Endodermal cell (in vitro differentiated cells): Measurements from ENCODE around the gene LSMEM2. TPM values are rescaled to one million over a fixed set of nuclear protein-coding genes. Genes with fewer than 3 reads are reported as not detected.

Experiments used
- DNase-seq: peaks from one replicate; pipeline ENCODE4 v3.0.0-alpha.2; 2017
- H3K27ac ChIP-seq: 2 replicates; pipeline ENCODE4 v1.5.1; 2013; ENCODE audit warnings: mild to moderate bottlenecking, low read depth, low read length, moderate library complexity
- H3K27me3 ChIP-seq: 2 replicates; pipeline ENCODE4 v1.6.1; 2013; ENCODE audit warnings: mild to moderate bottlenecking, low read length, moderate library complexity; ENCODE audit not compliant: insufficient read depth, control insufficient read depth, poor library complexity, severe bottlenecking
- H3K36me3 ChIP-seq: 2 replicates; pipeline ENCODE4 v1.7.0; 2013; ENCODE audit warnings: mild to moderate bottlenecking, low read length, moderate library complexity; ENCODE audit not compliant: control insufficient read depth, insufficient read depth
- H3K4me1 ChIP-seq: one replicate; pipeline ENCODE4 v1.7.0; 2013; ENCODE audit warnings: low read length; ENCODE audit not compliant: control insufficient read depth, insufficient read depth
- H3K4me3 ChIP-seq: 2 replicates; pipeline ENCODE4 v1.5.1; 2013; ENCODE audit warnings: mild to moderate bottlenecking, low read length, moderate library complexity
- H3K9ac ChIP-seq: 2 replicates; pipeline ENCODE4 v1.6.1; 2013; ENCODE audit warnings: mild to moderate bottlenecking, low read length, moderate library complexity; ENCODE audit not compliant: poor library complexity, severe bottlenecking; ENCODE audit errors: extremely low read depth
- H3K9me3 ChIP-seq: 2 replicates; pipeline ENCODE4 v1.6.1; 2013; ENCODE audit warnings: mild to moderate bottlenecking, low read length, moderate library complexity; ENCODE audit not compliant: control insufficient read depth
- H3K27ac Mint-ChIP-seq: 2 replicates; pipeline ENCODE4 v1.8.0; 2020; ENCODE audit warnings: mixed read lengths
- H3K27me3 Mint-ChIP-seq: 2 replicates; pipeline ENCODE4 v1.8.0; 2021; ENCODE audit warnings: mild to moderate bottlenecking, mixed read lengths; ENCODE audit not compliant: insufficient read depth
- H3K36me3 Mint-ChIP-seq: 2 replicates; pipeline ENCODE4 v1.8.0; 2020; ENCODE audit warnings: low read depth, mixed read lengths
- H3K4me1 Mint-ChIP-seq: 2 replicates; pipeline ENCODE4 v1.8.0; 2020; ENCODE audit warnings: mixed read lengths
- H3K4me3 Mint-ChIP-seq: 2 replicates; pipeline ENCODE4 v1.8.0; 2020; ENCODE audit warnings: mild to moderate bottlenecking, moderate library complexity, mixed read lengths
- H3K9me3 Mint-ChIP-seq: 2 replicates; pipeline ENCODE4 v1.8.0; 2020; ENCODE audit warnings: mild to moderate bottlenecking, mixed read lengths
- WGBS, 2 experiments: methylation state at CpG; one replicate each; pipeline versions ENCODE4 v1.1.5 to v1.1.7; 2013; ENCODE audit warnings: missing lambda C conversion rate in 2 of 2, mixed read lengths in 1 of 2; ENCODE audit not compliant: insufficient coverage in 1 of 2, insufficient read length in 1 of 2; 5-methylcytosine and 5-hydroxymethylcytosine counted together
- total RNA-seq, 2 donors: library from RNA; stranded (reverse); fragmentation: NEBNext Ultra II Directional in 1 of 2; extraction: Animal tissue kit (Norgen Biotek cat#: 25700) in 1 of 2; gene quantifications; 2 replicates in 1 of 2; 3 replicates in 1 of 2; pipeline ENCODE4 v1.2.1, GENCODE V29; 2021
- TF ChIP-seq, protein P1 (sequence below): fragments of 200-600 bp; sonication (generic); conservative IDR thresholded peaks from 2 replicates; pipeline ENCODE4 v1.5.0; 2021; ENCODE audit warnings: antibody characterized with exemption, mild to moderate bottlenecking

Gene LSMEM2
- total RNA-seq, 2 donors from 2014 or later = not detected

DNA sequence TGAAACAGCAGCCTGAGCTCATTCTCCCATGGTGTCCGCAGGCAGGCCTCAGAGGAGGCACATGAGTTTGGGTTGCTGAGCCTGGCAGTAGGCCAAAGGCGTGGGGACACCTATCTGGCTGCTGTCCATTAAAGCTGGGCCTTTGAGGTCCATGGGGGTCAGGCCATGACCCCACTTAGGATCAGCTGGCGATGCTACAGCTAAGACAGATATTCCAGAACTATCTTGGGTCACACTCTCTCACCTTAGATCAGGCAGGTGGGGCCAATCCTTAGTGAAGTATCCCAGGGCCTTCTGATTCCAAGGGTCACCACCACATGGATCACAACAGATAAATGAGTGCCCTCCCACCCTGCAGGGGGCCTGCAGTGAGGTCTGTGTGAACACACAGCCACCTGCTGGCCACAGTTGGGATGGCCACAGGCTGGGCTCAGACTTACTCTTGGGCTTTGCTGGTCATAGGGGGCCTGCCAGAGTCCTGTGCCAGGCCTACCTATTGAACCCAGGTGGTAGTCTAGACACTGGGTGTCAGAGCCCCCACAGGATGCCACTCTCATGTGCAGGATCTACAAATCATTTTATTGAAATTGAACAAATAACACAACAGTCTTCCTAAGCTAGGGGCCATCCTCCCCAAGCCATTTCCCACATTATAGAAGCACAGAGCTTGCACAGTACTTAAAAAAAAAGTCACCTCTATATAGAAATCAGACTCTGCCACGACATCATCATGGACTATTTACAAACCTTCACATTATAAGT is 45.6 kb downstream of the LSMEM2 start:
- Histone ChIP-seq H3K9me3 (no peaks in the 10 kb centered on the region), H3K4me1 (peaks cover 26% of the 10 kb centered on the region), H3K9ac (no peak overlapping the region), H3K27ac (no peak overlapping the region), H3K4me3 (no peak overlapping the region), H3K36me3 (peaks cover 42% of the 10 kb centered on the region), H3K27me3 (no peaks in the 10 kb centered on the region)
- TF ChIP-seq, protein P1, sequence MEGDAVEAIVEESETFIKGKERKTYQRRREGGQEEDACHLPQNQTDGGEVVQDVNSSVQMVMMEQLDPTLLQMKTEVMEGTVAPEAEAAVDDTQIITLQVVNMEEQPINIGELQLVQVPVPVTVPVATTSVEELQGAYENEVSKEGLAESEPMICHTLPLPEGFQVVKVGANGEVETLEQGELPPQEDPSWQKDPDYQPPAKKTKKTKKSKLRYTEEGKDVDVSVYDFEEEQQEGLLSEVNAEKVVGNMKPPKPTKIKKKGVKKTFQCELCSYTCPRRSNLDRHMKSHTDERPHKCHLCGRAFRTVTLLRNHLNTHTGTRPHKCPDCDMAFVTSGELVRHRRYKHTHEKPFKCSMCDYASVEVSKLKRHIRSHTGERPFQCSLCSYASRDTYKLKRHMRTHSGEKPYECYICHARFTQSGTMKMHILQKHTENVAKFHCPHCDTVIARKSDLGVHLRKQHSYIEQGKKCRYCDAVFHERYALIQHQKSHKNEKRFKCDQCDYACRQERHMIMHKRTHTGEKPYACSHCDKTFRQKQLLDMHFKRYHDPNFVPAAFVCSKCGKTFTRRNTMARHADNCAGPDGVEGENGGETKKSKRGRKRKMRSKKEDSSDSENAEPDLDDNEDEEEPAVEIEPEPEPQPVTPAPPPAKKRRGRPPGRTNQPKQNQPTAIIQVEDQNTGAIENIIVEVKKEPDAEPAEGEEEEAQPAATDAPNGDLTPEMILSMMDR = peak; percentile 90
- 76 to 86% methylated on average over 1 to 4 of the region's 4 CpGs for WGBS, 2 experiments
- H3K4me1 Mint-ChIP-seq = peaks cover 30% of the 10 kb centered on the region
- H3K36me3 Mint-ChIP-seq = peaks cover 13% of the 10 kb centered on the region
- DNase-seq = peak; percentile 98
- H3K9me3 Mint-ChIP-seq = no peaks in the 10 kb centered on the region
- H3K27me3 Mint-ChIP-seq = no peaks in the 10 kb centered on the region
- peak overlapping the region; percentile 48 for H3K27ac Mint-ChIP-seq
- H3K4me3 Mint-ChIP-seq = no peak overlapping the region

DNA sequence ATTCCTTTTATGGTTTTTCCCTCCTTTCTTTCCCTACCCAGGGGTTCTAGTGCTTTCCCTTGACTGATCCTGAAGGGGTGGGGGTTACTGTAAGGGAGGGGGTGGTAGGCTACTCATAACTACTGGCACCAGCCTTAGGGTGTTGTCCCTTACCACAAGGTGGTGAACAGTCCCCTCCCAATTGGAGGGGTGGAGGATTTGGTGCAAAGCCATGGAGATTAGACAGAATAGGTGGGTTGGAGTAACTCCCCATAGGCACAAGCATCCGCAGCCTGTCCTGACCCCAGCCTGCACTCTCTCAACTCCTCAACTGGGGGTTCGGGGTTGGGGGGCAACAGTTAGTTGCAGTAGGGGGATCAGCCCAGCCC is 46.2 kb downstream of the LSMEM2 start:
- Mint-ChIP-seq H3K27me3 (no peaks in the 10 kb centered on the region), H3K4me3 (no peak overlapping the region), H3K36me3 (peaks cover 13% of the 10 kb centered on the region), H3K9me3 (no peaks in the 10 kb centered on the region), H3K27ac (peak overlapping the region; percentile 48), H3K4me1 (peaks cover 24% of the 10 kb centered on the region)
- no peaks in the 10 kb centered on the region for H3K27me3 ChIP-seq
- H3K36me3 ChIP-seq = peaks cover 42% of the 10 kb centered on the region
- peaks cover 21% of the 10 kb centered on the region for H3K4me1 ChIP-seq
- H3K9ac ChIP-seq = no peak overlapping the region
- H3K9me3 ChIP-seq = no peaks in the 10 kb centered on the region
- no peak overlapping the region for H3K27ac ChIP-seq
- no peak overlapping the region for H3K4me3 ChIP-seq
- TF ChIP-seq, protein P1 = no peak
- DNase-seq = no peak
- WGBS, 2 experiments = 80 to 92% methylated on average over 1 to 2 of the region's 2 CpGs

DNA sequence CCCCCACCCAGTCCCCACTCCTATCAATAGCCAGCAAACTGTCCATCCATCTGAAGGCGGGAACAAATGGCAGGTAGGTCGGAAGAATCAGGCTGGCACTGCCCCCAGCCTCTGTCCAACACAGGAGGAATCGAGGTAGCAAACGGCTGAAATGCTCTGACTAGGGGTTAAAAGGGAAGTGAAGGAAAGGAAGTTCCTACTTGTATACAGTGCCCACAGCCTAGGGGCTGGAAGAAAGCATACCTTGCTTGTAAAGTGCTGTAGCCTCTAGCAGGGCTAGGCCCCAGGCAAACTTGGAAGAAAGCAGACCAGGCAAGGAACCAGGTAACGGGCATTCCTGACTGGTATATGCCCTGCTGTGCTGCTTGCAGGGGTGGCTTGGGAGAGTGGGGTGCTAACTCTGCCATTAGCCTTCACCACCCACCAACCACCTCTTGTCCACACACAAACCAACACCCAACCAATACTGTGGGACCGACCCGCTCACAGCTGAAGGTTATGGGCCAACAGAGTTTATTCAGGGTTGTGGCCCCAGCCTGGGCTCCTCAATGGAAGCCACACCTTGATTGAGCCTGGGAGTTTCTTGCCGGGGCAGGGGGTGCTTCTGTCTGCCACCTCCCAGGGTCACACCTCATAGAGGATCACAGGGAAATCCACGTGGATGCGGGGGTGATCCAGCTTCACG is 46.8 kb downstream of the LSMEM2 start:
- Histone ChIP-seq H3K27me3 (no peaks in the 10 kb centered on the region), H3K27ac (no peak overlapping the region), H3K36me3 (peaks cover 46% of the 10 kb centered on the region), H3K4me3 (no peak overlapping the region), H3K4me1 (peaks cover 16% of the 10 kb centered on the region), H3K9ac (no peak overlapping the region), H3K9me3 (no peaks in the 10 kb centered on the region)
- TF ChIP-seq, protein P1 = no peak
- 92% methylated on average over 9 to 11 of the region's 11 CpGs for WGBS, 2 experiments
- Mint-ChIP-seq H3K4me1 (peaks cover 20% of the 10 kb centered on the region), H3K9me3 (no peaks in the 10 kb centered on the region), H3K27me3 (no peaks in the 10 kb centered on the region), H3K27ac (no peak overlapping the region), H3K4me3 (no peak overlapping the region), H3K36me3 (peaks cover 17% of the 10 kb centered on the region)
- DNase-seq = no peak
